SK-N-MC (cell line): ENCODE data around the gene CYCS.
"Not testable (repeated sequence)": the region's sequence is repeated elsewhere in the genome, so short reads cannot be mapped to it uniquely, and the experiment has no call there.

Source experiments
- DNase-seq: peaks from one replicate; pipeline ENCODE4 v3.0.0-alpha.2; 2011; ENCODE audit warnings: low read depth, low spot score
- H3K27ac ChIP-seq: fragments of 200-600 bp; sonication (generic); 2 replicates; pipeline ENCODE4 v1.5.1; 2016; ENCODE audit warnings: mixed run types
- H3K36me3 ChIP-seq: fragments of 200-600 bp; sonication (generic); 2 replicates; pipeline ENCODE4 v1.6.1; 2017; ENCODE audit warnings: antibody characterized with exemption, low read length, mixed read lengths; ENCODE audit not compliant: insufficient read depth
- H3K4me3 ChIP-seq: fragments of 200-600 bp; sonication (generic); 2 replicates; pipeline ENCODE4 v1.5.1; 2016
- H3K9ac ChIP-seq: fragments of 200-600 bp; sonication (generic); 2 replicates; pipeline ENCODE4 v1.8.0; 2017; ENCODE audit warnings: mixed run types, mixed read lengths; ENCODE audit not compliant: insufficient read length
- H3K9me3 ChIP-seq: fragments of 200-600 bp; sonication (generic); 2 replicates; pipeline ENCODE4 v1.6.1; 2017; ENCODE audit warnings: low read depth, mild to moderate bottlenecking, antibody characterized with exemption, low read length, moderate library complexity, mixed read lengths
- EZH2 ChIP-seq: fragments of 200-600 bp; sonication (generic); IDR thresholded peaks from one replicate; pipeline ENCODE4 v1.6.1; 2017; ENCODE audit warnings: antibody characterized with exemption
- FOXP2 ChIP-seq: optimal IDR thresholded peaks from 2 replicates; pipeline ENCODE3; 2011; ENCODE audit warnings: mild to moderate bottlenecking, moderate library complexity; ENCODE audit not compliant: insufficient read depth; ENCODE audit errors: extremely low read length, control extremely low read depth
- POLR2AphosphoS5 ChIP-seq: IDR thresholded peaks from 2 replicates; pipeline ENCODE4 v1.6.1; 2012; ENCODE audit warnings: mild to moderate bottlenecking, low read depth, low read length, borderline replicate concordance

CYCS gene

DNA sequence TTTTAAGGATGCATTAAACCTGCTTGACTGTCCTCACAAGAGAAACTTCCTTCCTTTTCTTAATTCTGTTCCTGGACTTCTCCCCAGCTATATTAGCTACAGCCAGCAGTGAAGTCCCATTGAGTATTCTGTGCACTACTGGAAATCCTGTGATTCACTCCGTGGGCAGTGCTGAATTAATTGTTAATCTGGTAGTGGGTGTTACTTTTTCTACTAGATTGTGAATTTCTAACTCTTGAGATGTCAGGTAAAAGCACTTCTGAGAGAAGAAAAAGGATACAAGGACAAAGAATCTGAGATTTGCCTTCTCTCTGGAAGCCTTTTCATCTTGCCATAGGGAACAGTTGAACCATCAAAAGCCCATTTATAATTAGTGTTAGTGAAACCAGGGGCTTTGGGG is 33.9 kb downstream of the CYCS start:
- Histone ChIP-seq H3K36me3 (no peaks in the 10 kb centered on the region), H3K27ac (no peak overlapping the region), H3K9me3 (no peaks in the 10 kb centered on the region), H3K9ac (no peak overlapping the region), H3K4me3 (no peak overlapping the region)
- DNase-seq = no peak
- no peak for TF ChIP-seq EZH2
- TF ChIP-seq FOXP2 = no peak
- no peak for TF ChIP-seq POLR2AphosphoS5

GRCh38 chr7:25090374-25090773 is 34.7 kb downstream of the CYCS start:
- Histone ChIP-seq H3K9ac (no peak overlapping the region), H3K4me3 (no peak overlapping the region), H3K36me3 (no peaks in the 10 kb centered on the region), H3K9me3 (no peaks in the 10 kb centered on the region), H3K27ac (no peak overlapping the region)
- no peak for DNase-seq
- TF ChIP-seq POLR2AphosphoS5 (no peak), FOXP2 (no peak), EZH2 (no peak)

GRCh38 chr7:25087855-25088254 is 37.2 kb downstream of the CYCS start:
- no peak for DNase-seq
- H3K9ac ChIP-seq = no peak overlapping the region
- no peak overlapping the region for H3K4me3 ChIP-seq
- H3K9me3 ChIP-seq = no peaks in the 10 kb centered on the region
- no peaks in the 10 kb centered on the region for H3K36me3 ChIP-seq
- TF ChIP-seq EZH2 (no peak), FOXP2 (no peak), POLR2AphosphoS5 (no peak)
- H3K27ac ChIP-seq = no peak overlapping the region

GRCh38 chr7:25084821-25085220 is 40.2 kb downstream of the CYCS start:
- Histone ChIP-seq H3K27ac (no peak overlapping the region), H3K9ac (no peak overlapping the region), H3K9me3 (no peaks in the 10 kb centered on the region), H3K36me3 (no peaks in the 10 kb centered on the region), H3K4me3 (no peak overlapping the region)
- DNase-seq = no peak
- TF ChIP-seq FOXP2 = no peak
- TF ChIP-seq POLR2AphosphoS5 = no peak
- no peak for TF ChIP-seq EZH2

GRCh38 chr7:25083201-25083600 is 41.9 kb downstream of the CYCS start:
- no peak for TF ChIP-seq EZH2
- TF ChIP-seq POLR2AphosphoS5 = no peak
- no peak for DNase-seq
- H3K9me3 ChIP-seq = no peaks in the 10 kb centered on the region
- H3K9ac ChIP-seq = no peak overlapping the region
- H3K27ac ChIP-seq = no peak overlapping the region
- no peaks in the 10 kb centered on the region for H3K36me3 ChIP-seq
- no peak overlapping the region for H3K4me3 ChIP-seq

GRCh38 chr7:25082041-25082440 is 43.0 kb downstream of the CYCS start:
- H3K36me3 ChIP-seq, H3K4me3 ChIP-seq, H3K9ac ChIP-seq, H3K9me3 ChIP-seq, H3K27ac ChIP-seq, DNase-seq: not testable (repeated sequence)

DNA sequence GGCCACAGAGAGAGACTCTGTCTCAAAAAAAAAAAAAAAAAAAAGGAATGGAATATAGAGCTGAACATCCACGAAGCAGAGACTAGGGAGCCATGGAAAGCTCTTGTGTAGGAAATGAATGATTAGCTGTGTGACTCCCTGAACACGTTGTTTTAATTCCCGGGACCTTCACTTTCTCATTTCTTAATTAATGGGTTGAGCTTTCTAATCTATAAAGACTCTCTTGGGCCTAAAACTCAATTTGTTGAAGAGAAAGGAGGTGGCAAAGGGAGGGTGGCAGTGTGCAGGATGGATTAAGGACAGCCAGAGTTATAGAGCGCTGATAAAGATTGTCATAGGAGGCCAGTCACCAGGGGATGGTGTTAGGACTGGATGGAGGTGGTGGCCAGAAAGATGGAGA is 48.0 kb downstream of the CYCS start:
- Histone ChIP-seq H3K9me3 (no peaks in the 10 kb centered on the region), H3K4me3 (no peak overlapping the region), H3K27ac (no peak overlapping the region), H3K36me3 (no peaks in the 10 kb centered on the region), H3K9ac (no peak overlapping the region)
- no peak for DNase-seq
- TF ChIP-seq POLR2AphosphoS5 = no peak
- no peak for TF ChIP-seq FOXP2
- no peak for TF ChIP-seq EZH2

DNA sequence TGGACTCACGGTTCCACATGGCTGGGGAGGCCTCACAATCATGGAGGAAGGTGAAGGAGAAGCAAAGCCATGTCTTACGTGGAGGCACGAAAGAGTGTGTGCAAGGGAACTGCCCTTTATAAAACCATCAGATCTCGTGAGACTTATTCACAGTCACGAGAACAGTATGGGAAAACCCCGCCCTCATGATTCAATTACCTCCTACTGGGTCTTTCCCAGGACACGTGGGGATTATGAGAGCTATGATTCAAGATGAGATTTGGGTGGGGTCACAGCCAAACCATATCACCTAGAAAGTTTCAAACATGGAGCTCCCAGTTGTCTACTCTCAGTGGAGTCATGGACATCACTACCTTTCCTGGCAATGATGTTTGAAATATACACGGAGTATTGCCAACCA is 49.6 kb downstream of the CYCS start:
- Histone ChIP-seq H3K9ac (no peak overlapping the region), H3K36me3 (no peaks in the 10 kb centered on the region), H3K27ac (no peak overlapping the region), H3K9me3 (no peaks in the 10 kb centered on the region), H3K4me3 (no peak overlapping the region)
- no peak for TF ChIP-seq EZH2
- no peak for TF ChIP-seq POLR2AphosphoS5
- TF ChIP-seq FOXP2 = no peak
- no peak for DNase-seq

- Histone ChIP-seq H3K27ac (no peak overlapping the region), H3K9ac (no peak overlapping the region)
- no peak for DNase-seq
These were observed 51.6 kb downstream of the CYCS start for GRCh38 chr7:25073451-25073850.

More at GRCh38 chr7:25073451-25073850, 51.6 kb downstream of the CYCS start:
- no peaks in the 10 kb centered on the region for H3K9me3 ChIP-seq
- no peak for TF ChIP-seq EZH2
- no peak for TF ChIP-seq FOXP2
- no peak for TF ChIP-seq POLR2AphosphoS5
- no peaks in the 10 kb centered on the region for H3K36me3 ChIP-seq
- H3K4me3 ChIP-seq = no peak overlapping the region
